ENCODE data around the gene RNF207. TPM values are rescaled to one million over a fixed set of nuclear protein-coding genes. Genes with fewer than 3 reads are reported as not detected.

The RNF207 gene
- total RNA-seq, 4 donors from 2014 or later, result 4.6 to 9.8 (median 9.5) TPM

DNA sequence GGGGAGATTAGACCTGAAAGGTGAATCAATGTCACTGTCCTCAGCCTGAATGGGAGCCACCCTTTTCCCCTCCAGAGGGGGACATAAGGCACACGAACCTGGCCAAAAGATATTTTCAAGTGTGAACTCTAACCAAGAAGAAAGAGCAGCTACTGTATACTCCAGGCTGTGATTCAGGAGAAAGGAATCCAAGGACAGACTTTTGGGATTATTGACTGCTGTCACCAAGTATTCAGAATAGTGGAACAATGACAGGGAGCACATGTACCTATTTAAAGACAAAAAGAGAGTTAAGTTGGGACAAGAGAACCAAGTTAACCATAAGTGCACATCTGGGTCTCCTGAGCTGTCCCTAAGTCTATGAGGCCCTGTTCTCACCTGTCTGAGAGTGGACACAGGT, 27.5 kb downstream of the RNF207 start:
- no peaks in the 10 kb centered on the region for H3K9me3 ChIP-seq
- H3K4me3 ChIP-seq, result no peak overlapping the region
- TF ChIP-seq POLR2A (IDR thresholded peaks at IDR 0.05) (no peak), POLR2AphosphoS5 (IDR thresholded peaks at IDR 0.05) (no peak), EP300 (IDR thresholded peaks at IDR 0.05) (no peak)
- TF ChIP-seq, protein P1, sequence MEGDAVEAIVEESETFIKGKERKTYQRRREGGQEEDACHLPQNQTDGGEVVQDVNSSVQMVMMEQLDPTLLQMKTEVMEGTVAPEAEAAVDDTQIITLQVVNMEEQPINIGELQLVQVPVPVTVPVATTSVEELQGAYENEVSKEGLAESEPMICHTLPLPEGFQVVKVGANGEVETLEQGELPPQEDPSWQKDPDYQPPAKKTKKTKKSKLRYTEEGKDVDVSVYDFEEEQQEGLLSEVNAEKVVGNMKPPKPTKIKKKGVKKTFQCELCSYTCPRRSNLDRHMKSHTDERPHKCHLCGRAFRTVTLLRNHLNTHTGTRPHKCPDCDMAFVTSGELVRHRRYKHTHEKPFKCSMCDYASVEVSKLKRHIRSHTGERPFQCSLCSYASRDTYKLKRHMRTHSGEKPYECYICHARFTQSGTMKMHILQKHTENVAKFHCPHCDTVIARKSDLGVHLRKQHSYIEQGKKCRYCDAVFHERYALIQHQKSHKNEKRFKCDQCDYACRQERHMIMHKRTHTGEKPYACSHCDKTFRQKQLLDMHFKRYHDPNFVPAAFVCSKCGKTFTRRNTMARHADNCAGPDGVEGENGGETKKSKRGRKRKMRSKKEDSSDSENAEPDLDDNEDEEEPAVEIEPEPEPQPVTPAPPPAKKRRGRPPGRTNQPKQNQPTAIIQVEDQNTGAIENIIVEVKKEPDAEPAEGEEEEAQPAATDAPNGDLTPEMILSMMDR (IDR thresholded peaks at IDR 0.05), result no peak
- peaks cover 43% of the 10 kb centered on the region for H3K36me3 ChIP-seq
- WGBS, result 74% methylated on average over 1 of the region's 1 CpG
- DNase-seq (ENCODE audit: low spot score in 2 of 2), result no peak
- H3K4me1 ChIP-seq, result peaks cover 20% of the 10 kb centered on the region
- H3K27ac ChIP-seq, result no peak overlapping the region
- H3K27me3 ChIP-seq, result no peaks in the 10 kb centered on the region

DNA sequence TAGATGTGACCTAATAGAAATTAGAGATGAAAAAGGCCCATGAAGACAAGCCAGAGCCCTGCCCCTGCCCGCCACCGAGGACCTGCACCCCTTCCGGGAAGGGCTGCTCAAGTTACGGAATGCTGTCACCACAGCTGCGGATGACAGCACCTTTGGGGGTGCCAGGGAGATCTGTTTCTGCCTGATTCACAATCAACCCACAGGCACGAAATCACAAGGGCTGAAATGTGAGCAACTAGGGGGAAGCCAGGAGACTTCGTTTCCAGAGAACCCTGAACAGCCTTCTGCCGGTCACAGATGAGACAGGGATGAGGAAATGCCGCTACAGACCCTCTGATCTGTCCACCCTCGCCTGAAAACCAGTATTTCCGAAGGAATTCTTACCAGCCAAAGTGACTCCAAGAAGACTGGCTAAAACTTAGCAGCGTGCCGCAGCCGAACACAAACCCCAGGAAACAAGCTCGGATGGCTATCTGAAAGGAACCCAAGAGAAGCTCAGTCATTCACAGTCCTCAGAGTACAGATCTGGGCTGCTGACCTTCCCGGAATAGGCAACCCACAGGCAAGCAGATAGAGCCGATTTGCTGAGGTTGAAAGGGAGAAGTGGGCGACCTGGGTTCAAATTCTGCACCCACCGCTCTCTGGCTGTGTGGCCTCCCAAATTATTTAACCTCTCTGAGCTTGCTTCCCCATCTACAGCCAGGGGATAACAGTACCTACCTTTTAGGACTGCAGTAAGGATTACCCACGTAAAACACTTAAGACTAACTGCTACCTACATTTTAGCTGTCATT, 28.8 kb downstream of the RNF207 start:
- peaks cover 20% of the 10 kb centered on the region for H3K4me1 ChIP-seq
- DNase-seq (ENCODE audit: low spot score in 2 of 2), result no peak
- H3K4me3 ChIP-seq, result peak overlapping the region; percentile 60
- H3K27ac ChIP-seq, result no peak overlapping the region
- peaks cover 8% of the 10 kb centered on the region for H3K27me3 ChIP-seq
- TF ChIP-seq EP300 (IDR thresholded peaks at IDR 0.05) (no peak), POLR2A (IDR thresholded peaks at IDR 0.05) (no peak), POLR2AphosphoS5 (IDR thresholded peaks at IDR 0.05) (no peak)
- TF ChIP-seq, protein P1 (IDR thresholded peaks at IDR 0.05), result no peak
- 48% methylated on average over 20 of the region's 20 CpGs for WGBS
- H3K36me3 ChIP-seq, result peaks cover 32% of the 10 kb centered on the region
- H3K9me3 ChIP-seq, result no peaks in the 10 kb centered on the region

DNA sequence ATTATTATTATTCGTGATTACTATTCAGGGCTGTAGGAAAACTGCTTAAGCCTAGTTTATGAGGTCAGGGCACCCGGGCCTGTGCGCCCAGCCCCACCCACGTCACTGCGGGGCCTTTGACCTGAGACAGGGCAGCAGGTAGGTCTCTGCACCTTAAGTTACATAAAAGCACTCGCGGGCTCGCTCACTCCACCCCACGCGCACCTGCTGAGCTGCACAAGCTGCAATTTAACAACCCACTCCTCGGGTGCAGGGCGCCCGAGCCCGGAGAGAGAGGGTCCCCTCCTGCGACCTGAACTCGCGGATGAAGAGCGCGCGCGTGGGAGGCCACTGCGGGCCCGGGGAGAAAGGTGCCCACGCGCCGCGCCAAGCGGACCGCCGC, 29.4 kb downstream of the RNF207 start:
- H3K4me3 ChIP-seq, result peak overlapping the region; percentile 60
- H3K4me1 ChIP-seq, result peaks cover 20% of the 10 kb centered on the region
- TF ChIP-seq POLR2AphosphoS5 (IDR thresholded peaks at IDR 0.05) (no peak), EP300 (IDR thresholded peaks at IDR 0.05) (no peak), POLR2A (IDR thresholded peaks at IDR 0.05) (no peak)
- TF ChIP-seq, protein P1 (IDR thresholded peaks at IDR 0.05), result no peak
- peaks cover 28% of the 10 kb centered on the region for H3K36me3 ChIP-seq
- no peak for DNase-seq (ENCODE audit: low spot score in 2 of 2)
- peak overlapping the region; percentile 72 for H3K27ac ChIP-seq
- H3K27me3 ChIP-seq, result peaks cover 14% of the 10 kb centered on the region
- no peaks in the 10 kb centered on the region for H3K9me3 ChIP-seq
- 2% methylated on average over 9 of the region's 30 CpGs for WGBS

DNA sequence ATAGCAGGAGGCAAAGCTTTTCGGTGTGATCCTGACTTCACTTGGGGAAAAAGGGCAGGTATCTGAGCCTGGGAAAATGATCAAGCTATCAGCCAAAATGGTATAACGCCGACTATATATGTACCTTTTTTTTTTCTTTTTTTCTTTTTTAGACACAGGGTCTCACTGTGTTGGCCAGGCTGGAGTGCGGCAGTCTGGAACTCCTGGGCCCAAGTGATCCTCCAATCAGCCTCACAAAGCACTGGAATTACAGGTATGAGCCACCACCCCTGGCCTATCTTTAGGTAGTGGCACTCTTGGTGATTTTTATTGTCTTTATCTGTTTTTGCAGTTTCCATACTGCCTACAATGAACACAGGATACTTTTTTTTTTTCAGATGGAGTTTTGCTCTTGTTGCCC, 31.2 kb downstream of the RNF207 start:
- DNase-seq (ENCODE audit: low spot score in 2 of 2), result no peak
- peaks cover 27% of the 10 kb centered on the region for H3K4me1 ChIP-seq
- H3K27ac ChIP-seq, result no peak overlapping the region
- H3K4me3 ChIP-seq, result no peak overlapping the region
- TF ChIP-seq POLR2AphosphoS5 (IDR thresholded peaks at IDR 0.05), result no peak
- TF ChIP-seq, protein P1 (IDR thresholded peaks at IDR 0.05), result no peak
- TF ChIP-seq POLR2A (IDR thresholded peaks at IDR 0.05), result no peak
- no peak for TF ChIP-seq EP300 (IDR thresholded peaks at IDR 0.05)
- peaks cover 13% of the 10 kb centered on the region for H3K36me3 ChIP-seq
- WGBS, result 88% methylated on average over 4 of the region's 4 CpGs
- H3K27me3 ChIP-seq, result peaks cover 30% of the 10 kb centered on the region
- no peaks in the 10 kb centered on the region for H3K9me3 ChIP-seq

DNA sequence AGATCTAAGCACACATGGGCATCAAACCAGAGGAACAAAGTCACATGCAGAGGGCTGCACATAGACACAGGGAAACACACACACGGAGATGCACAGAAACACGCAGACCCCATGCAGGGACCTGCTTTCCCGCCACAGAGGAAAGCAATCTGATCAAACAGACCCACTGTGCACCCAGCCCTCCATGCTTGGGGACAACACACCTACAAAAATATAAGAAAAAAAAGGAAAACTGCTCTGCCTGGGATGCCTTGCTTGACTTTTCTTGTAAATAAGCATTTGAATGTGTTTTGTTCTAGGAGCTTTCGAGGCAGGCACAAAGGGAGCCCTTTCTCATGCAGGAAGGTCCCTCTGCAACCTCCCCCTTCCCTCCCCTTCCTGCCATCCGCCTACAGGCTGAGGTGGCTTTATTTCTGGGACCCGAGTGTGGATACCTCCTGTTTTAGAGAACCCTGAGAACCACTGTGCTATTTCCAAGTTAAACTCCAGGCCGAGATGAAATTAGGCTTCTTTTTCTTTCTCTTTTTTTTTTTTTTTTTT, 33.4 kb downstream of the RNF207 start:
- no peak for TF ChIP-seq POLR2AphosphoS5 (IDR thresholded peaks at IDR 0.05)
- no peak for TF ChIP-seq EP300 (IDR thresholded peaks at IDR 0.05)
- TF ChIP-seq, protein P1 (IDR thresholded peaks at IDR 0.05), result no peak
- TF ChIP-seq POLR2A (IDR thresholded peaks at IDR 0.05), result no peak
- H3K4me3 ChIP-seq, result no peak overlapping the region
- DNase-seq (ENCODE audit: low spot score in 2 of 2), result no peak
- no peak overlapping the region for H3K27ac ChIP-seq
- H3K4me1 ChIP-seq, result peaks cover 30% of the 10 kb centered on the region
- H3K27me3 ChIP-seq, result peaks cover 52% of the 10 kb centered on the region
- no peaks in the 10 kb centered on the region for H3K36me3 ChIP-seq
- 65% methylated on average over 7 of the region's 7 CpGs for WGBS
- no peaks in the 10 kb centered on the region for H3K9me3 ChIP-seq
